Smooth muscle cell (in vitro differentiated cells): Measurements from ENCODE around the gene YPEL2. TPM values are rescaled to one million over a fixed set of nuclear protein-coding genes. Genes with fewer than 3 reads are reported as not detected.

ENCODE experiments used
- DNase-seq: peaks from one replicate; lab custom pipeline; 2025; ENCODE audit not compliant: unreplicated experiment; lab: John Stamatoyannopoulos, UW
- H2AFZ ChIP-seq: fragments of 200-600 bp; sonication (generic); 2 replicates; pipeline ENCODE4 v1.6.0; 2016; ENCODE audit warnings: antibody characterized with exemption, low read depth, mild to moderate bottlenecking
- H3F3A ChIP-seq: fragments of 200-600 bp; sonication (generic); 2 replicates; pipeline ENCODE4 v1.6.0; 2017; ENCODE audit warnings: antibody characterized with exemption, low read depth
- H3K27ac ChIP-seq: fragments of 200-600 bp; sonication (generic); 2 replicates; pipeline ENCODE4 v1.5.1; 2016; ENCODE audit warnings: low read depth, mild to moderate bottlenecking
- H3K27me3 ChIP-seq: fragments of 200-600 bp; sonication (generic); 2 replicates; pipeline ENCODE4 v1.6.1; 2016; ENCODE audit warnings: low read depth, mild to moderate bottlenecking
- H3K36me3 ChIP-seq: fragments of 200-600 bp; sonication (generic); 2 replicates; pipeline ENCODE4 v1.5.1; 2016; ENCODE audit warnings: low read depth
- H3K4me1 ChIP-seq: fragments of 200-600 bp; sonication (generic); 2 replicates; pipeline ENCODE4 v1.5.1; 2016; ENCODE audit warnings: low read depth
- H3K4me2 ChIP-seq: fragments of 200-600 bp; sonication (generic); 2 replicates; pipeline ENCODE4 v1.6.0; 2016; ENCODE audit warnings: mild to moderate bottlenecking
- H3K4me3 ChIP-seq: fragments of 200-600 bp; sonication (generic); 2 replicates; pipeline ENCODE4 v1.5.1; 2016; ENCODE audit warnings: mild to moderate bottlenecking
- H3K79me2 ChIP-seq: fragments of 200-600 bp; sonication (generic); 2 replicates; pipeline ENCODE4 v1.6.0; 2016; ENCODE audit warnings: low read depth, mild to moderate bottlenecking
- H3K9ac ChIP-seq: fragments of 200-600 bp; sonication (generic); 2 replicates; pipeline ENCODE4 v1.6.0; 2016; ENCODE audit warnings: low read depth
- H3K9me3 ChIP-seq: fragments of 200-600 bp; sonication (generic); replicated peaks from 2 replicates; pipeline ENCODE4 v1.5.1; 2016; ENCODE audit warnings: low read depth
- H4K20me1 ChIP-seq: fragments of 200-600 bp; sonication (generic); 2 replicates; pipeline ENCODE4 v1.6.0; 2016; ENCODE audit warnings: low read depth
- CTCF ChIP-seq: fragments of 200-600 bp; sonication (generic); IDR thresholded peaks from 2 replicates; pipeline ENCODE4 v1.5.1; 2017; ENCODE audit warnings: borderline replicate concordance, mild to moderate bottlenecking, antibody characterized with exemption; ENCODE audit not compliant: insufficient read depth, poor library complexity, severe bottlenecking
- WGBS: methylation state at CpG from one replicate; pipeline ENCODE4 v1.1.7; 2016; ENCODE audit warnings: low lambda C conversion rate; 5-methylcytosine and 5-hydroxymethylcytosine counted together
- polyA plus RNA-seq: library from polyadenylated mRNA; unstranded; fragments of >200 nt; fragmentation: Nextera tagmentation; extraction: Ambion mirVana; gene quantifications from 2 replicates; pipeline ENCODE4 v1.2.1, GENCODE V29; 2016
- total RNA-seq: library from RNA; depleted of rRNA; stranded (reverse); fragments of >200 nt; gene quantifications from 2 replicates; pipeline ENCODE4 v1.2.3, GENCODE V29; 2014

The YPEL2 gene
- total and polyA plus RNA-seq, 2 experiments from 2014 or later = 4.0 to 9.6 TPM

- no peak for TF ChIP-seq CTCF
- no peaks in the 10 kb centered on the region for H3F3A ChIP-seq
- peaks cover 17% of the 10 kb centered on the region for H3K4me1 ChIP-seq
- H3K4me3 ChIP-seq = no peak overlapping the region
- no peaks in the 10 kb centered on the region for H3K36me3 ChIP-seq
- H3K9ac ChIP-seq = no peak overlapping the region
- 85% methylated on average over 5 of the region's 5 CpGs for WGBS
- no peaks in the 10 kb centered on the region for H3K9me3 ChIP-seq
- H3K27ac ChIP-seq = no peak overlapping the region
- H4K20me1 ChIP-seq = peaks cover 58% of the 10 kb centered on the region
- no peak for DNase-seq
- peaks cover 65% of the 10 kb centered on the region for H3K79me2 ChIP-seq
- no peaks in the 10 kb centered on the region for H3K27me3 ChIP-seq
- H2AFZ ChIP-seq = no peak overlapping the region
- no peak overlapping the region for H3K4me2 ChIP-seq
These were observed 7.0 kb downstream of the YPEL2 start for GRCh38 chr17:59338498-59338897.

DNA sequence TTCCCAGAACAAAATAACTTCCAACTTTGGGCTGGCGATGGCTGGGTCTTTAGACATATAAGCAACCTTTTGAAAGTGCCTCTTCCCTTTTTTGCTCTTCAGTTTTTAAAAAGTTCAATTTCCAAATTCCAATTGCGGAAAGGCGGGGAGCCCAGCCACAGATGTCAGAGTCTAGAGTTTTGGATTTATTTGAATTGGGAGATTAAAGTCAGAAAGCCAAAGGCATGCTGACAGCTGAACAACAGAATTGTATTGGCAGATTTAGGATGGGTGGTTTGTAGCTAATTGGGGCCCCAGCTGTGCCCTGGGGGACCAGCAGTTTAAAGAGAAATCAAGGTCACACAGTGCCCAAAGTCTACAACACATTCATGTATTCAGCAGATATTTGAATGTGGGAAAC lies 10.5 kb downstream of the YPEL2 start:
- peaks cover 19% of the 10 kb centered on the region for H3K4me1 ChIP-seq
- no peak for DNase-seq
- H3K27me3 ChIP-seq = no peaks in the 10 kb centered on the region
- H2AFZ ChIP-seq = no peak overlapping the region
- H4K20me1 ChIP-seq = peaks cover 63% of the 10 kb centered on the region
- 98% methylated on average over 3 of the region's 3 CpGs for WGBS
- H3K27ac ChIP-seq = no peak overlapping the region
- H3K9me3 ChIP-seq = no peaks in the 10 kb centered on the region
- H3K4me2 ChIP-seq = no peak overlapping the region
- no peak overlapping the region for H3K9ac ChIP-seq
- H3K79me2 ChIP-seq = peaks cover 36% of the 10 kb centered on the region
- no peaks in the 10 kb centered on the region for H3K36me3 ChIP-seq
- no peak overlapping the region for H3K4me3 ChIP-seq
- no peak for TF ChIP-seq CTCF
- no peaks in the 10 kb centered on the region for H3F3A ChIP-seq

- WGBS = 68% methylated on average over 4 of the region's 4 CpGs
- Histone ChIP-seq H3K9me3 (no peaks in the 10 kb centered on the region), H2AFZ (no peak overlapping the region), H3K36me3 (no peaks in the 10 kb centered on the region), H3K27me3 (no peaks in the 10 kb centered on the region), H3F3A (no peaks in the 10 kb centered on the region), H3K9ac (no peak overlapping the region), H3K4me1 (peaks cover 19% of the 10 kb centered on the region), H4K20me1 (peaks cover 58% of the 10 kb centered on the region), H3K79me2 (peaks cover 32% of the 10 kb centered on the region), H3K27ac (no peak overlapping the region), H3K4me3 (no peak overlapping the region), H3K4me2 (no peak overlapping the region)
- DNase-seq = no peak
- no peak for TF ChIP-seq CTCF
These were observed 11.3 kb downstream of the YPEL2 start for GRCh38 chr17:59342681-59343131.

GRCh38 chr17:59345476-59345875 lies 14.0 kb downstream of the YPEL2 start:
- Histone ChIP-seq H3K79me2 (peaks cover 18% of the 10 kb centered on the region), H4K20me1 (peaks cover 53% of the 10 kb centered on the region), H3K9ac (no peak overlapping the region), H3K4me2 (no peak overlapping the region), H3K9me3 (no peaks in the 10 kb centered on the region), H3K4me3 (no peak overlapping the region), H3K27me3 (no peaks in the 10 kb centered on the region), H2AFZ (no peak overlapping the region), H3K27ac (no peak overlapping the region), H3F3A (no peaks in the 10 kb centered on the region), H3K36me3 (no peaks in the 10 kb centered on the region), H3K4me1 (peaks cover 33% of the 10 kb centered on the region)
- WGBS = 59% methylated on average over 7 of the region's 7 CpGs
- DNase-seq = no peak
- no peak for TF ChIP-seq CTCF
